Ovary (tissue), 9 donors: Measurements from ENCODE around the gene MAST1. TPM values are rescaled to one million over a fixed set of nuclear protein-coding genes. Genes with fewer than 3 reads are reported as not detected.

ENCODE experiments used
- DNase-seq, 5 donors: peaks; one replicate each; pipeline ENCODE4 v3.0.0-alpha.2; 2019 to 2020
- H3K27ac ChIP-seq, 2 donors: fragments of 200-600 bp; one replicate each; pipeline versions ENCODE4 v1.5.1 to v1.8.0; 2019 to 2022
- H3K27me3 ChIP-seq: fragments of 200-600 bp; one replicate; pipeline ENCODE4 v1.8.0; 2022
- H3K36me3 ChIP-seq: fragments of 200-600 bp; sonication (generic); one replicate; pipeline ENCODE4 v1.5.1; 2019
- H3K4me1 ChIP-seq: one replicate; pipeline ENCODE4 v1.8.1; 2013; ENCODE audit warnings: mild to moderate bottlenecking, moderate library complexity; ENCODE audit not compliant: insufficient read depth
- H3K4me3 ChIP-seq: fragments of 200-600 bp; sonication (generic); one replicate; pipeline ENCODE4 v1.5.1; 2017
- H3K9me3 ChIP-seq, 2 donors: fragments of 200-600 bp in 1 of 2; sonication (generic) in 1 of 2; one replicate each; pipeline versions ENCODE4 v1.5.1 to v1.8.1; 2013 to 2019; ENCODE audit warnings: mild to moderate bottlenecking in 1 of 2, moderate library complexity in 1 of 2
- EP300 ChIP-seq: sonication (generic); formaldehyde crosslinking; IDR thresholded peaks from one replicate; pipeline ENCODE4 v1.6.1; 2017; ENCODE audit warnings: antibody characterized with exemption
- POLR2A ChIP-seq: fragments of 450-650 bp; IDR thresholded peaks from one replicate; pipeline ENCODE4 v1.6.1; 2017; ENCODE audit warnings: antibody characterized with exemption, mild to moderate bottlenecking, moderate library complexity
- WGBS, 3 donors: extraction: QIAGEN DNeasy Blood & Tissue Kit in 1 of 3; methylation state at CpG; one replicate each; pipeline versions ENCODE4 v1.1.5 to v1.1.7; 2013 to 2017; 5-methylcytosine and 5-hydroxymethylcytosine counted together
- intact Hi-C, 4 donors: fragments of 100-400 bp; cut with DNase I; formaldehyde crosslinking; loops; one replicate each; pipeline versions ENCODE4 v1.11.0 to v1.15.1; 2022 to 2023
- polyA plus RNA-seq, 2 donors: library from polyadenylated mRNA; stranded (reverse); fragments of 200-250 nt in 1 of 2; fragments of 350-450 nt in 1 of 2; fragmentation: Illumina TruSeq in 1 of 2; extraction: RNeasy Lipid Tissue Mini Kit (QIAGEN cat#74804) in 1 of 2; gene quantifications; one replicate each; pipeline ENCODE4 v1.2.3, GENCODE V29; 2013 to 2014
- total RNA-seq, 7 donors: library from RNA; depleted of rRNA in 2 of 7; stranded (reverse); fragments of >200 nt in 2 of 7; fragmentation: NEBNext Ultra II Directional in 3 of 7; extraction: Animal tissue kit (Norgen Biotek cat#: 25700) in 3 of 7; gene quantifications; one replicate each; pipeline versions ENCODE4 v1.1.0 to v1.2.4, GENCODE V29; 2016 to 2023
- TF ChIP-seq, protein P1 (sequence below), 3 donors: fragments of 450-650 bp in 2 of 3; fragments of 200-600 bp in 1 of 3; IDR thresholded peaks; one replicate each; pipeline versions ENCODE4 v1.5.1 to v1.8.0; 2016 to 2022; ENCODE audit warnings: antibody characterized with exemption in 3 of 3, mild to moderate bottlenecking in 1 of 3
- donor health status: DM: no; HTN: no; CAD: no; lungs with moderate emphysema.
- donor health status: DM: no; HTN: no; CAD: no.
- donor health status: Bipolar disorder and iron deficiency.
- donor health status: DM: yes; HTN: yes; CAD: no.
- donor health status: DM: no; HTN: no; CAD: no.
- donor health status: DM: yes; HTN: yes; CAD: no.

The MAST1 gene
- total and polyA plus RNA-seq, 9 donors = 0.25 to 2.4 (median 1.1) TPM

DNA sequence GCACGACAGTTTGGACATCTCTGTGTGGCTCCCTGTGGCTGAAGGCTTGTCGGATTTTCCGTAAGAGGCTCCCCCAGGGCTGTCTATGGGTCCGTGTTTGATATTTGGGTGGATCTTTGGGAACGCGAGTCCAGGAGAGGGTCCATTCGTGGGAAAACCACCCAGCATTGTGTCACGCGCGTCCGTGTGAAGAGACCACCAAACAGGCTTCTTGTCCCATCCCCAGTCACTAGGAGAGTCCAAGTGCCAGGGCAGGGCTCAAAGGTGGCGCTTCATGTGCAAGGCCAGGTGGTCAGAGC is 46.3 kb downstream of the MAST1 start:
- no peak overlapping the region for H3K4me3 ChIP-seq
- intact Hi-C loops = no loop called here
- WGBS, 3 donors = 63 to 77% (median 72%) methylated on average over 12 of the region's 12 CpGs
- no peak for TF ChIP-seq EP300
- TF ChIP-seq, protein P1, sequence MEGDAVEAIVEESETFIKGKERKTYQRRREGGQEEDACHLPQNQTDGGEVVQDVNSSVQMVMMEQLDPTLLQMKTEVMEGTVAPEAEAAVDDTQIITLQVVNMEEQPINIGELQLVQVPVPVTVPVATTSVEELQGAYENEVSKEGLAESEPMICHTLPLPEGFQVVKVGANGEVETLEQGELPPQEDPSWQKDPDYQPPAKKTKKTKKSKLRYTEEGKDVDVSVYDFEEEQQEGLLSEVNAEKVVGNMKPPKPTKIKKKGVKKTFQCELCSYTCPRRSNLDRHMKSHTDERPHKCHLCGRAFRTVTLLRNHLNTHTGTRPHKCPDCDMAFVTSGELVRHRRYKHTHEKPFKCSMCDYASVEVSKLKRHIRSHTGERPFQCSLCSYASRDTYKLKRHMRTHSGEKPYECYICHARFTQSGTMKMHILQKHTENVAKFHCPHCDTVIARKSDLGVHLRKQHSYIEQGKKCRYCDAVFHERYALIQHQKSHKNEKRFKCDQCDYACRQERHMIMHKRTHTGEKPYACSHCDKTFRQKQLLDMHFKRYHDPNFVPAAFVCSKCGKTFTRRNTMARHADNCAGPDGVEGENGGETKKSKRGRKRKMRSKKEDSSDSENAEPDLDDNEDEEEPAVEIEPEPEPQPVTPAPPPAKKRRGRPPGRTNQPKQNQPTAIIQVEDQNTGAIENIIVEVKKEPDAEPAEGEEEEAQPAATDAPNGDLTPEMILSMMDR (IDR thresholded peaks at IDR 0.05) = no peak
- no peak for TF ChIP-seq POLR2A
- no peak for DNase-seq
- H3K9me3 ChIP-seq = no peaks in the 10 kb centered on the region
- H3K36me3 ChIP-seq = no peaks in the 10 kb centered on the region
- H3K27me3 ChIP-seq = no peaks in the 10 kb centered on the region
- peaks cover 2% of the 10 kb centered on the region for H3K4me1 ChIP-seq
- H3K27ac ChIP-seq = no peak overlapping the region

DNA sequence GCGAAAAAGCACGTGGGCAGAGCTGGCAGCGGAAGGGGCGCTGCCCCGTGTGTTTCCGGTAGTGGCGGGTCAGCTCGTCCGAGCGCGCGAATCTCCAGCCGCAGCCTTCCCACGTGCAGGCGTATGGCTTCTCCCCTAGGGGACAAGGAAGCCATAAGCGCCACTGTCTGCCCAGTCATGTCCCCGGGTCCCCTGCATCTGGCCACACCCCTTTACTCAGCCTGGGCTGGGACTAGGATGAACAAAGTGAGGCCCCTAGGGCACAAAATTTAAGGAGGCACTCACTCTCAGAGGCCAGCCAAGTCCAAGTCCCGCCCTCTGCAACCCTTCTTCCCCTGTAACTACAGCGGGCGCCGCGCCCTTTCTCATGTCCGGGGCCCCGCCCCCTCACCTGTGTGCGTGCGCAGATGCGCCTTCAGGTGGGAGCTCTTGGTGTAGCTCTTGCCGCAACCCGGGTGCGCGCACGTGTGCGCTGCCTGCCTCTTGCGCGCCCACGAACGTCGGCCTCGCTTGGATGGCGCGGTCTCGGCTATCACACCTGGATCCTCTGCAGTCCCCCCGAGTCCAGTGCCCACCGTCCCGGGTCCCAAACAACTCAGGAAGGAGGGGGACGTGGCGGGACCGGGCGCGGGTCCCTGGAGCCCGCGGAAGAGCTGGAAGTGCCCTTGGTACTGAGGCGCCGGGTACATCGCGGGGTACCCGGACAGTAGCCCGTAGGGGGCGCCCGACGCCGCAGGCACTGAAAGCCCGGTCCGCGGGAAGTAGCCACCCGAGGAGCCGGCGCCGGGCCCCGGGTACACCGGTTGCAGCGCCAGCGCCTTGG is 46.8 kb downstream of the MAST1 start:
- DNase-seq = peak in 2 of 5 donors; percentile 45 to 60
- Histone ChIP-seq H3K27me3 (no peaks in the 10 kb centered on the region), H3K4me1 (peaks cover 2% of the 10 kb centered on the region), H3K9me3 (no peaks in the 10 kb centered on the region), H3K36me3 (no peaks in the 10 kb centered on the region), H3K4me3 (no peak overlapping the region), H3K27ac (no peak overlapping the region)
- 3 to 7% (median 4%) methylated on average over 49 to 73 of the region's 73 CpGs for WGBS, 3 donors
- intact Hi-C loops = no loop called here
- TF ChIP-seq, protein P1 (IDR thresholded peaks at IDR 0.05) = no peak
- TF ChIP-seq EP300 (no peak), POLR2A (no peak)

DNA sequence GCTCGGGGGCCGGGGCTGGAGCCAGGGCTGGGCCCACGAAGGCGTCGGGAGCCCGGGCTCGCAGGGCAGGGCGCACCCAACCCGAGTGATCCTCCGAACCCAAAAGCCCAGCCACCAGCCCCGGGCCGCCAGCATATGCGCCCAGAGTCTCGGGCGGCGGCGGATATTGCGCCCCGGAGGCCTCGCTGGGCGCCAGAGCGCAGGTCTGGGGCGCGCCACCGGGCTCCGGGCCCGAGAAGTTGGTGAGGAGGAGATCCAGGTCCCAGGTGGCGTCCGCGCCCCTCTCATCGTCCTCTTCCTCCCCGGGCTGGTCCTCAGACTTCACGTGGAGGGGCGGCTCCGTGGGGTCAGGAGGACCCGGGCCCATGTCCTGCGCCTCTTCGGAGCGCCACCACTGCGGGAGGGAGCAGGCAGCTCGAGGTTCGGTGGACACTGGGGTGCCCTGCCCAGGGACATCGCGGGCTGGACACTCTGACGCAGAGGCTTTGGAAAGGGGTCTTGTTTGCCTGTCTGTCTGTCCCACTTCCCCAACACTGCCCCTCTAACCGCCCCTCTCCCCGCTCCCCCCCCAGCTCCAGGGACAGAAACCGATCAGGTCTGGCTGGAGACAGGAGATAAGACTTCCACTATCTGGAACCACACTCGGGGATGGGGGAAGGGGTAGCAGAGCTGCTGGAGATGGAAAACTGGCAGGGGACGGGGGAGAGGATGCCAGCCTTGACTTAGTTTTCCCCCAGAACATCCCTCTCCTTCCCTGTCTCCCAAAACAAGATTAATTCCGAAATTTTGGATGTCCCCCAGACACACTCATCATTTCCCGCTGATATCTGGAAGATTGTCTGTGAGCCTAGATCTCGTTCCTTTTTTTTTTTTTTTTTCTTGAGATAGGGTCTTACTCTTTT is 47.7 kb downstream of the MAST1 start:
- intact Hi-C loops = no loop called here

DNA sequence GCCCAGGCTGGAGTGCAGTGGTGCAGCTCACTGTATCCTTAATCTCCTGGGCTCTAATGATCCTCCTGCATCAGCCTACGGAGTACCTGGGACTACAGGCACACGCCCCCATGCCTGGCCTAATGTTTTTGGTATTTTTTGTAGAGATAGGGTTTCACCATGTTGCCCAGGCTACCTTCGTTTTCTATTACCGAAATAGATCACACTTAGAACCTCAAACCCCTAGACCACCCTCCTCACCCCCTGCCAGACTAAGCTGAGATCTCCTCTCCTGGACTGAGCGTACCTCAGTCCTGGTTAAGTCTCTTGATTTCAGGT is 48.3 kb downstream of the MAST1 start:
- Histone ChIP-seq H3K27ac (no peak overlapping the region), H3K4me1 (peaks cover 3% of the 10 kb centered on the region), H3K9me3 (no peaks in the 10 kb centered on the region), H3K36me3 (no peaks in the 10 kb centered on the region), H3K27me3 (no peaks in the 10 kb centered on the region), H3K4me3 (no peak overlapping the region)
- intact Hi-C loops = no loop called here
- no peak for DNase-seq
- TF ChIP-seq, protein P1 (IDR thresholded peaks at IDR 0.05) = no peak
- no peak for TF ChIP-seq POLR2A
- TF ChIP-seq EP300 = no peak
- WGBS, 3 donors = 69 to 73% (median 70%) methylated on average over 5 of the region's 5 CpGs

More for the DNA sequence above, 47.7 kb downstream of the MAST1 start:
- H3K9me3 ChIP-seq = no peaks in the 10 kb centered on the region
- TF ChIP-seq, protein P1 (IDR thresholded peaks at IDR 0.05) = no peak
- no peak for TF ChIP-seq POLR2A
- TF ChIP-seq EP300 = no peak
- no peak for DNase-seq
- H3K27me3 ChIP-seq = no peaks in the 10 kb centered on the region
- H3K4me3 ChIP-seq = no peak overlapping the region
- WGBS, 3 donors = 4 to 7% (median 6%) methylated on average over 37 to 53 of the region's 53 CpGs
- H3K4me1 ChIP-seq = peaks cover 2% of the 10 kb centered on the region
- H3K27ac ChIP-seq = no peak overlapping the region
- no peaks in the 10 kb centered on the region for H3K36me3 ChIP-seq
